ENCODE measurements around the gene TMEM209.

DNA sequence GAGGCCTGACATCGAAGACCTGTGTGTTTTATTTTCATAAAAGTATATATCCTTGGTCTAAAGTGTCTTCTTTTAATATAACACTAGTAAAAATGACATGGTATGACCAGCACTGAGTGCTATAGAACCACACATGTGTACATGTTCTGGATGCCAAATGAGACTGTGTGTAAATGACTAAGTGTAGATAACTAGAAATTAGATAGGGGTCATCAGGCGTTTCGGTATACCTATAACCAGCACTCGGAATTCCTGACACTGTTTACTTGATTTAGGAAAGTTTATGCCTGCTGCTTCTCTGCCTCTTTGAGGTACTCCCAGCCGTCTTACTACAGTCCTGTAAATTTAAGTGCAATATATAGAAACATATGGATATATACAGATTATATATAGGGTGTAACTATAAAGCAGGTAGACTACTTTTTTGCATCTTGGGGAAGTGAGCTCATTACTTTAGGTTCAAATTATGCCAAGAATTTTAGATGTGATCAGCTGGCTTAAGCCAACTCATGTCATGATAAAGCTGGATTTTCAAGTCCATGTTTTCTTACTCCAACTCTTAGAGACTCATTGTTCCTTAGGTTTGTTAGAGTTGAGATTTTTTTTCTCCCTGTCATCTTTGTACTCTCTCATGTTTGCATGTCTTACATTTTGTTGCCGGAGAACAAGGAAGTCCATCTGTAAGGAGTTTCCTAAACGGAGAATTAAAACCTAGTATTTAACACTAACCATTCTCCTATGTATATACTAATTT is 72.0 kb downstream of the TMEM209 start:
- TF ChIP-seq, protein P1, sequence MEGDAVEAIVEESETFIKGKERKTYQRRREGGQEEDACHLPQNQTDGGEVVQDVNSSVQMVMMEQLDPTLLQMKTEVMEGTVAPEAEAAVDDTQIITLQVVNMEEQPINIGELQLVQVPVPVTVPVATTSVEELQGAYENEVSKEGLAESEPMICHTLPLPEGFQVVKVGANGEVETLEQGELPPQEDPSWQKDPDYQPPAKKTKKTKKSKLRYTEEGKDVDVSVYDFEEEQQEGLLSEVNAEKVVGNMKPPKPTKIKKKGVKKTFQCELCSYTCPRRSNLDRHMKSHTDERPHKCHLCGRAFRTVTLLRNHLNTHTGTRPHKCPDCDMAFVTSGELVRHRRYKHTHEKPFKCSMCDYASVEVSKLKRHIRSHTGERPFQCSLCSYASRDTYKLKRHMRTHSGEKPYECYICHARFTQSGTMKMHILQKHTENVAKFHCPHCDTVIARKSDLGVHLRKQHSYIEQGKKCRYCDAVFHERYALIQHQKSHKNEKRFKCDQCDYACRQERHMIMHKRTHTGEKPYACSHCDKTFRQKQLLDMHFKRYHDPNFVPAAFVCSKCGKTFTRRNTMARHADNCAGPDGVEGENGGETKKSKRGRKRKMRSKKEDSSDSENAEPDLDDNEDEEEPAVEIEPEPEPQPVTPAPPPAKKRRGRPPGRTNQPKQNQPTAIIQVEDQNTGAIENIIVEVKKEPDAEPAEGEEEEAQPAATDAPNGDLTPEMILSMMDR (IDR thresholded peaks at IDR 0.05; ENCODE audit: insufficient read depth, low read depth, low read length): no peak
- TF ChIP-seq EZH2 (IDR thresholded peaks at IDR 0.05; ENCODE audit: insufficient read depth, low read length): no peak

All from astrocyte (in vitro differentiated cells and primary cell).